Neural progenitor cell (in vitro differentiated cells): ENCODE results near the gene CCDC117. TPM values are rescaled to one million over a fixed set of nuclear protein-coding genes. Genes with fewer than 3 reads are reported as not detected.

ENCODE experiments used
- DNase-seq: peaks from one replicate; pipeline ENCODE4 v3.0.0-alpha.2; 2016; ENCODE audit warnings: low spot score
- H2AFZ ChIP-seq: fragments of 200-600 bp; sonication (generic); replicated peaks from 2 replicates; pipeline ENCODE4 v1.6.1; 2016; ENCODE audit warnings: antibody characterized with exemption
- H3F3A ChIP-seq: fragments of 200-600 bp; sonication (generic); 2 replicates; pipeline ENCODE4 v1.6.1; 2016; ENCODE audit warnings: antibody characterized with exemption, low read depth
- H3K27ac ChIP-seq: fragments of 200-600 bp; sonication (generic); 2 replicates; pipeline ENCODE4 v1.5.1; 2016; ENCODE audit warnings: mild to moderate bottlenecking
- H3K27me3 ChIP-seq: fragments of 200-600 bp; sonication (generic); 2 replicates; pipeline ENCODE4 v1.6.1; 2016; ENCODE audit warnings: mild to moderate bottlenecking, moderate library complexity
- H3K36me3 ChIP-seq: fragments of 200-600 bp; sonication (generic); 2 replicates; pipeline ENCODE4 v1.5.1; 2016
- H3K4me1 ChIP-seq: fragments of 200-600 bp; sonication (generic); 2 replicates; pipeline ENCODE4 v1.6.1; 2016; ENCODE audit warnings: mixed run types
- H3K4me2 ChIP-seq: fragments of 200-600 bp; sonication (generic); 2 replicates; pipeline ENCODE4 v1.6.1; 2016
- H3K4me3 ChIP-seq: fragments of 200-600 bp; sonication (generic); 2 replicates; pipeline ENCODE4 v1.5.1; 2016
- H3K79me2 ChIP-seq: fragments of 200-600 bp; sonication (generic); 2 replicates; pipeline ENCODE4 v1.6.1; 2016; ENCODE audit warnings: low read depth
- H3K9ac ChIP-seq: fragments of 200-600 bp; sonication (generic); 2 replicates; pipeline ENCODE4 v1.6.1; 2016
- H3K9me3 ChIP-seq: fragments of 200-600 bp; sonication (generic); 2 replicates; pipeline ENCODE4 v1.5.1; 2016; ENCODE audit warnings: low read depth
- H4K20me1 ChIP-seq: fragments of 200-600 bp; sonication (generic); 2 replicates; pipeline ENCODE4 v1.6.1; 2016; ENCODE audit warnings: low read depth
- H3K27ac Mint-ChIP-seq: 3 replicates; pipeline ENCODE4 v1.8.0; 2021; ENCODE audit warnings: mixed read lengths
- H3K27me3 Mint-ChIP-seq: 2 replicates; pipeline ENCODE4 v1.8.0; 2022; ENCODE audit warnings: low read depth, mild to moderate bottlenecking, inconsistent platforms, moderate library complexity, mixed read lengths; ENCODE audit not compliant: insufficient read depth
- H3K36me3 Mint-ChIP-seq: 3 replicates; pipeline ENCODE4 v1.8.0; 2021; ENCODE audit warnings: mixed read lengths
- H3K4me1 Mint-ChIP-seq: 3 replicates; pipeline ENCODE4 v1.8.0; 2021; ENCODE audit warnings: mixed read lengths
- H3K4me3 Mint-ChIP-seq: 3 replicates; pipeline ENCODE4 v1.8.0; 2021; ENCODE audit warnings: mild to moderate bottlenecking, moderate library complexity, mixed read lengths
- H3K9me3 Mint-ChIP-seq: 3 replicates; pipeline ENCODE4 v1.8.0; 2020; ENCODE audit warnings: mixed read lengths
- EZH2 ChIP-seq: fragments of 200-600 bp; sonication (generic); IDR thresholded peaks from 2 replicates; pipeline ENCODE4 v1.6.1; 2017; ENCODE audit warnings: antibody characterized with exemption, mild to moderate bottlenecking, moderate library complexity
- EZH2phosphoT487 ChIP-seq: fragments of 200-600 bp; sonication (generic); IDR thresholded peaks from 2 replicates; pipeline ENCODE4 v1.6.1; 2017; ENCODE audit warnings: antibody characterized with exemption
- total RNA-seq: library from RNA; depleted of rRNA; stranded (reverse); fragments of >200 nt; gene quantifications from 2 replicates; pipeline ENCODE4 v1.2.3, GENCODE V29; 2015; ENCODE audit warnings: low replicate concordance
- TF ChIP-seq, protein P1 (sequence below): fragments of 200-600 bp; sonication (generic); IDR thresholded peaks from 2 replicates; pipeline ENCODE4 v1.5.1; 2017; ENCODE audit warnings: antibody characterized with exemption, mild to moderate bottlenecking

Gene CCDC117
- total RNA-seq, 1 donor from 2014 or later, result 80.2 TPM

DNA sequence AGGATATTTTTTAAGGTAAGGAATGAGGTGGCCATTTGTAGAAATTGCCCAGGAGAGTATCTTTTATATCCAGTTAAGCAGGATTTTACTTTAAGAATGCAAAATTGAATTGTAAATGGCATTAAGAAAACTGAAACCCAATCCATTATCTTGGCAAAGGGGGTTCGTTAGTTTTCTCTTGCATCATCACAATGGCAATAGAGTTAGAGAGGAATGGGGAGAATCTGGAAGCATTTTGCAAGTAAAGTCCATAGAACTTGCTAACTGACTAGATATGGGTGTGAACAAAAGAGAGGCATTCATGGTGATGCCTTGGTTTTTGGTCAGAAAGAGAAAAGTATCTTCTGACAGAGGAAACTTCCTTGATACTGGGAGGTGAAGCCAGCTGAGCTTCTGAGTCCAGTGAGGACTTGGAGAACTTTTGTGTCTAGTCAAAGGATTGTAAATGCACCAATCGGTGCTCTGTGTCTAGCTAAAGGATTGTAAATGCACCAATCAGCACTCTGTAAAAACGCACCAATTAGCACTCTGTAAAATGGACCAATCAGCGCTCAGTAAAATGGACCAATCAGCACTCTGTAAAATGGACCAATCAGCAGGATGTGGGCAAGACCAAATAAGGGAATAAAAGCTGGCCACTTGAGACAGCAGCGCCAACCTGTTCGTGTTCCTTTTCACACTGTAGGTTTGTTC, 3.6 kb upstream of the CCDC117 start:
- H3K4me1 ChIP-seq, result peaks cover 5% of the 10 kb centered on the region
- H3F3A ChIP-seq, result no peaks in the 10 kb centered on the region
- Mint-ChIP-seq H3K27ac (peak overlapping the region; percentile 33), H3K36me3 (peaks cover 5% of the 10 kb centered on the region), H3K27me3 (peaks cover 5% of the 10 kb centered on the region), H3K4me1 (peaks cover 8% of the 10 kb centered on the region), H3K9me3 (peaks cover 2% of the 10 kb centered on the region), H3K4me3 (no peak overlapping the region)
- no peaks in the 10 kb centered on the region for H3K36me3 ChIP-seq
- TF ChIP-seq EZH2phosphoT487 (no peak), EZH2 (no peak)
- TF ChIP-seq, protein P1, sequence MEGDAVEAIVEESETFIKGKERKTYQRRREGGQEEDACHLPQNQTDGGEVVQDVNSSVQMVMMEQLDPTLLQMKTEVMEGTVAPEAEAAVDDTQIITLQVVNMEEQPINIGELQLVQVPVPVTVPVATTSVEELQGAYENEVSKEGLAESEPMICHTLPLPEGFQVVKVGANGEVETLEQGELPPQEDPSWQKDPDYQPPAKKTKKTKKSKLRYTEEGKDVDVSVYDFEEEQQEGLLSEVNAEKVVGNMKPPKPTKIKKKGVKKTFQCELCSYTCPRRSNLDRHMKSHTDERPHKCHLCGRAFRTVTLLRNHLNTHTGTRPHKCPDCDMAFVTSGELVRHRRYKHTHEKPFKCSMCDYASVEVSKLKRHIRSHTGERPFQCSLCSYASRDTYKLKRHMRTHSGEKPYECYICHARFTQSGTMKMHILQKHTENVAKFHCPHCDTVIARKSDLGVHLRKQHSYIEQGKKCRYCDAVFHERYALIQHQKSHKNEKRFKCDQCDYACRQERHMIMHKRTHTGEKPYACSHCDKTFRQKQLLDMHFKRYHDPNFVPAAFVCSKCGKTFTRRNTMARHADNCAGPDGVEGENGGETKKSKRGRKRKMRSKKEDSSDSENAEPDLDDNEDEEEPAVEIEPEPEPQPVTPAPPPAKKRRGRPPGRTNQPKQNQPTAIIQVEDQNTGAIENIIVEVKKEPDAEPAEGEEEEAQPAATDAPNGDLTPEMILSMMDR, result no peak
- DNase-seq, result no peak
- H4K20me1 ChIP-seq, result peaks cover 4% of the 10 kb centered on the region
- no peak overlapping the region for H3K27ac ChIP-seq
- no peak overlapping the region for H3K4me3 ChIP-seq
- no peak overlapping the region for H3K9ac ChIP-seq
- no peaks in the 10 kb centered on the region for H3K27me3 ChIP-seq
- no peak overlapping the region for H2AFZ ChIP-seq
- H3K79me2 ChIP-seq, result peaks cover 9% of the 10 kb centered on the region
- no peaks in the 10 kb centered on the region for H3K9me3 ChIP-seq
- no peak overlapping the region for H3K4me2 ChIP-seq

DNA sequence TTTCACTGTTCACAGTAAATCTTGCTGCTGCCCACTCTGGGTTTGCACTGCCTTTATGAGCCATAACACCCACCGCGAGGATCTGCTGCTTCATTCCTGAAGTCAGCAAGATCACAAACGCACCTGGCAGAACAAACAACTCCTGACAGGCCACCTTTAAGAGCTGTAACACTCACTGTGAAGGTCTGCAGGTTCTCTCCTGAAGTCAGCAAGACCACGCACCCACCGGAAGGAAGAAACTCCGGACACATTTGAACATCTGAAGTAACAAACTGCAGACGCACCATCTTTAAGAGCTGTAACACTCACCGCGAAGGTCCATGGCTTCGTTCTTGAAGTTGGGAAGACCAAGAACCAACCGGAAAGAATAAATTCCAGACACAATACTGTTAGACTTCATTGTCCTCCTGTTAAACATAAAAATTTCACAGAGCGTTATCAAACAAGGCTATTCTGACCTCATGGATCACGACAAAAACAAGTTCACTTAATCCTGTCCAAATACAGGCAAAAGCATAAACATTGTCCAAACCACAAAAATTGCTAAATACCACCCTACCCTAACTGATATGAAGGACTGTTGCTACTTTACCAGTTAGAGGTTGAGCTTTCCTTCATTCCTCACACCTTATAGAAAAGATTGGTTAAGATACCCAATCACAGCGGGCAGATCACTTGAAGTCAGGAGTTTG, 3.0 kb upstream of the CCDC117 start:
- Mint-ChIP-seq H3K27ac (peak overlapping the region; percentile 14), H3K9me3 (peaks cover 2% of the 10 kb centered on the region), H3K4me1 (peaks cover 9% of the 10 kb centered on the region), H3K4me3 (no peak overlapping the region), H3K27me3 (peaks cover 5% of the 10 kb centered on the region), H3K36me3 (peaks cover 6% of the 10 kb centered on the region)
- Histone ChIP-seq H3K4me3 (no peak overlapping the region), H3F3A (peaks cover under 1% of the 10 kb centered on the region), H3K9ac (no peak overlapping the region), H2AFZ (no peak overlapping the region), H3K4me2 (no peak overlapping the region), H3K27me3 (no peaks in the 10 kb centered on the region), H4K20me1 (peaks cover 8% of the 10 kb centered on the region), H3K4me1 (peaks cover 5% of the 10 kb centered on the region), H3K27ac (no peak overlapping the region), H3K79me2 (peaks cover 16% of the 10 kb centered on the region), H3K9me3 (no peaks in the 10 kb centered on the region), H3K36me3 (peaks cover 2% of the 10 kb centered on the region)
- no peak for DNase-seq
- TF ChIP-seq EZH2 (no peak), EZH2phosphoT487 (no peak)
- TF ChIP-seq, protein P1, result no peak

DNA sequence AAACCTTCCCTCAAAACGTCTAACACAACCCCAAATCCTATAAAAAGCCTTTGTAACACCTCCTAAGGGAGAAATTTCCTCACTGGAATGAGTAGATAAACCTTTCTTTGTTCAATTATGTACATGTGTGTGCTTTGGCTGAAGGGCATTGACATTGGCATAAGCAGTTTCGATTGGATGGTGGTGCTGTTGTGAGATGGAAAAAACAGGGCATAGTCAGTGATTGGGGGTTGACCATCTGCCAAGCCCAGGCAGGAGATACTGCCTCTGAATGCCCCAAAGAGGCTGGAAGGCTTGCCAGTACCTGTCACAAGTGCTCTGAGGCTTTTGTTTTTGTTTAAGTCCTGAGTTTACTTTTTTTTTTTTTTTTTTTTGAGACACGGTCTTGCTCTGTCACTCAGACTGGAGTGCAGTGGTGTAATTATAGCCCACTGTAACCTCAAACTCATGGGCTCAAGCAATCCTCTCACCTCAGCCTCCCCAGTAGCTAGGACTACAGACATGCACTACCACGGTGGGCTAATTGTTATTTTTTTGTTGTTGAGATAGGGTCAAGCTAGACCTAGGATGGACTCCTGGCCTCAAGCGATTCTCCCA, 1.2 kb upstream of the CCDC117 start:
- no peak overlapping the region for H3K4me2 ChIP-seq
- no peak for TF ChIP-seq EZH2phosphoT487
- TF ChIP-seq, protein P1, result no peak
- TF ChIP-seq EZH2, result no peak
- Mint-ChIP-seq H3K9me3 (peaks cover 2% of the 10 kb centered on the region), H3K4me3 (peak overlapping the region; percentile 93), H3K27me3 (peaks cover 5% of the 10 kb centered on the region), H3K4me1 (peaks cover 13% of the 10 kb centered on the region), H3K36me3 (peaks cover 19% of the 10 kb centered on the region), H3K27ac (no peak overlapping the region)
- H3K27me3 ChIP-seq, result no peaks in the 10 kb centered on the region
- no peak overlapping the region for H3K9ac ChIP-seq
- peaks cover 34% of the 10 kb centered on the region for H3K79me2 ChIP-seq
- H4K20me1 ChIP-seq, result peaks cover 12% of the 10 kb centered on the region
- H2AFZ ChIP-seq, result no peak overlapping the region
- H3K9me3 ChIP-seq, result no peaks in the 10 kb centered on the region
- no peak overlapping the region for H3K27ac ChIP-seq
- peaks cover 5% of the 10 kb centered on the region for H3K4me1 ChIP-seq
- no peak for DNase-seq
- H3F3A ChIP-seq, result peaks cover 4% of the 10 kb centered on the region
- peaks cover 10% of the 10 kb centered on the region for H3K36me3 ChIP-seq
- H3K4me3 ChIP-seq, result no peak overlapping the region
